HG03439 (cell line): Measurements from ENCODE around the gene KRT33A.
"Not testable (repeated sequence)": the region's sequence is repeated elsewhere in the genome, so short reads cannot be mapped to it uniquely, and the experiment has no call there.

Experiments
- ATAC-seq: cut with Tn5 transposase; IDR thresholded peaks from one replicate; pipeline ENCODE4 v1.9.1; 2021; ENCODE audit warnings: mild to moderate bottlenecking, moderate library complexity; ENCODE audit not compliant: unreplicated experiment

KRT33A gene

DNA sequence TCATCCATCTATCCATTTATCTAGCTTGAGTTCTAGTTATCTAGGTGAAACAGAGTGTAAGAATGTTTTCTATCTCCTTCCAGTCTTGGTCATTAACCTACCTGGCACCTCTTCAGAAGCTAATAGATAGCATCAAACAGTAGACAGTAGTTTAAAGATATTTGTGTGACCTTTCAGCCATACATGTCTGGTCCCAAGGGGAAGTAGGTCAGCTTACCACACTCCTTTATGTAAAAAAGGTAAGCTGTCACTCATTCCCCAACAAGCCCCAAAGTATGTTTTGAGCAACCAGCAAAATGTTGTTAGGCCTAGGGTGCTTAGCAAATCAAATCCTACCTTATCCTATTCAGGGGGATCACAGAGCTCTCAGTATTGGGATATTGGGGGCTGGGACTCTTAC, 15.4 kb upstream of the KRT33A start:
- no peak for ATAC-seq

DNA sequence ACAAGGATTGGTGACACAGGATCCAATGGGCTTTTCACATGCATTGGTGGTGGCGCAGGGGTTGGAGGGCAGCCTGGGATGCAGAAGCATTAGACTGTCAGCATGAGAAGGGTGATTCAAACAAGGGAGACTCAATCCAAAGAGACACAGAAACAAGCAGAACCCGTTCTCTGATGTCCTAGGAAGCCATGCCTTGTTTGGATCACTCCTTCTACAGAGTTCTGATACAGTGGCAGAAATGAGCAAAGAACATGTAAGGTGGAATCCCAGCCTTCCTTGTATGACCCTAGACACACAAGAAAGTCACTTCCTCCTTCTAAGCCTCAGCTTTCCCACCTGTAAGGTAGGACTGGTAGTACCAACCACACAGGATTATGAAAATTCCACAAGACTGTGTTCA, 13.3 kb upstream of the KRT33A start:
- no peak for ATAC-seq

DNA sequence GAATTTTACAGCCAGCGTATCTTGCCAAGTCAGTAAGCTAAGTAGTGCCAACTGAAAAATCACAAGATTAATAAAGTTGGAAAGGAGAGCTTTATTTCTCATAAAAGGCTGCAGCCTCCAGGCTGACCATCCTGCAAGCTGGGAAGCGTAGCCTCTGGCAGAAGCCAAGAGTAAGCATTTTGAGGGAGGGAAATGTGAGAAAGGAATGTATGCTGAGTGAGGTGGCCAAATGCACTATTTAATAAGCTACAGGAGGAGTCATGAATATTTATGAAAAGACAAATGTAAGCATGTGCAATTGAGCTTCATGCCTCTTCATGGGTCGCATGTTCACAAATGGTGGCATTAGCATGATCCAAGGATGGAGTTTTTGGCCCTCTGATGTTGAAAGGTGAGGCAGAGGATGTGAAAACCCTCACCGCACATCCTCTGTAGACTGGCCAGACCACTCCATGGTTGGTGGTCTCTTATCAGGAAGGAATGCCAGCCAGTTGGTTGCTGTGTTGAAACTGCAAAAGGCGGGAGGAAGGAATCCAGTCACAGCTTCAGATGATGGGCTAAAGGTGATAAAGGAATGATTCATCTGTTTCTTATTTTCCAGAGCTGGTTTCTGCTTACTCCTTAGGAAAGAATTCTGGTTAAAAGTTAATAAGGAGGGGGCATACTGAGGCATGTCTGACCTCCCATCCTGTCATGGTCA, 9.8 kb upstream of the KRT33A start:
- no peak for ATAC-seq

DNA sequence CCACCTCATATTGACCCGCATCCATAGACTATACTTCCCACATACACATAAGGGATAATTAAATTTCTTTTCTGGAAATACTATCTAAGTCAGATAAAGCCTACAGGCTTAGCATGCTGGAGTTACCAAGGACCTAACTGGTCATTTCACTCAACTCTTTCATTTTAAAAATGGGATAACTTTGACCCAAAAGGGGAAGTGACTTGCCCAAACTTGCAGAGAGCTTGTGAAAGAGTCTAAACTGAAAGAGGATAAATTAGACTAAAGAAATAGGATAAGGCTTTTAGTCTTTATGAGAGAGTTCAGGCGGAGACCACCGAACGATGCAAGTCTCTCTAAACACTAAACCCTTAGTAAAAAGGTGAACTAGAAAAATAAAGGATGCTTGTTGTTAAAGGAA, 3.9 kb upstream of the KRT33A start:
- ATAC-seq, result no peak

DNA sequence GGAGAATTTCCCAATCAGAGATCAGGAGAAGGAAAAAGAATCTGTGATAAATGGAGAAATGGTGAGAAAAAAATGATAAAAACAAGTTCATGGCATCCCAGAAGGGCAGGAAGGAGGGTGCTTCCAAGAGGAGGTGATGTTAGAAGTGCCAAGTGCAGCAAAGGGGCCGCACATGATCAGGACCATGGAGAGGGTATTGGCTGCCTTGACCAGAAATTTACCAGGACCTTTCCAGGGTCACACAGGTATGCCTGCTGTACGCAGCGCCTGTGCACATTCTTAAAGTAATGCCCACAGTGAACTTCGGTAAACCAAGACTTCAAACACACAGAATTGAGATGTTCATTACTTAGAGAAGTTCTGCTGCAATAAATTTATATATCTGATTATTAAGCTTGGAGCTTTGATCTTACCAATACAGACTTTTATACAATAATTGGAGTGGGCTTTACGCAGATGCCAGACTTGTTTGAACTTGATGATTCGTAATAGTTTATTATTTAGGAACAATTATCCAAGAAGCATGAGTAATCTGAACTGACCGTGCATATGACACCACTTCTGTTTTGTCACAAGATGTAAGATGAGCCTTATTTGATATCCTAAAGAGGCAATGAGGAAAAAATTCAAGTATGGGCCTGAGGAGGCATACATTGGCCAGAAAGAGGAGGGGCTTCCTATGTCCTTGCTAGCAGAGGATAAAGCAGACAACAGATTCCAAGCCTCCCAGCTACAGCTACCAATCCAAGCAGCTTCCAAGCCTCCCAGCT, 2.2 kb upstream of the KRT33A start:
- no peak for ATAC-seq

DNA sequence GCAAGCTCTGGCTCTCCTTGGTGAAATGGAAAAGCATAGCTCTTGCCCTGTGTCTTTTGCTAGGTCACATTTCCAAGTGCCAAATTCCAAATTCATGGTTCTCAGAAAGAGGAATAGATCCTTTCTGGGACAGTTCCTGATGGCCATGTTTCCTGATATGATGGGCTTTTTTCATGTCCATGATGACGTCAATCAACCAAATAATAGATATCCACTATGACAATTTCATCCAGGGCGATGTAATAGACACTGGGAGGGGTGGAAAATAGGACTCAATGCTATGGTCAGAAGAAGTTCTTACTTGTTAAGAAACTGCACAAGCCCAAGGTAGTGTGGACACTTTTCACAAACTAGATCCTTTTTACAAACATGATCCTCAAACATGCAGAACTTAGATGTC, 549 bp upstream of the KRT33A start:
- no peak for ATAC-seq

DNA sequence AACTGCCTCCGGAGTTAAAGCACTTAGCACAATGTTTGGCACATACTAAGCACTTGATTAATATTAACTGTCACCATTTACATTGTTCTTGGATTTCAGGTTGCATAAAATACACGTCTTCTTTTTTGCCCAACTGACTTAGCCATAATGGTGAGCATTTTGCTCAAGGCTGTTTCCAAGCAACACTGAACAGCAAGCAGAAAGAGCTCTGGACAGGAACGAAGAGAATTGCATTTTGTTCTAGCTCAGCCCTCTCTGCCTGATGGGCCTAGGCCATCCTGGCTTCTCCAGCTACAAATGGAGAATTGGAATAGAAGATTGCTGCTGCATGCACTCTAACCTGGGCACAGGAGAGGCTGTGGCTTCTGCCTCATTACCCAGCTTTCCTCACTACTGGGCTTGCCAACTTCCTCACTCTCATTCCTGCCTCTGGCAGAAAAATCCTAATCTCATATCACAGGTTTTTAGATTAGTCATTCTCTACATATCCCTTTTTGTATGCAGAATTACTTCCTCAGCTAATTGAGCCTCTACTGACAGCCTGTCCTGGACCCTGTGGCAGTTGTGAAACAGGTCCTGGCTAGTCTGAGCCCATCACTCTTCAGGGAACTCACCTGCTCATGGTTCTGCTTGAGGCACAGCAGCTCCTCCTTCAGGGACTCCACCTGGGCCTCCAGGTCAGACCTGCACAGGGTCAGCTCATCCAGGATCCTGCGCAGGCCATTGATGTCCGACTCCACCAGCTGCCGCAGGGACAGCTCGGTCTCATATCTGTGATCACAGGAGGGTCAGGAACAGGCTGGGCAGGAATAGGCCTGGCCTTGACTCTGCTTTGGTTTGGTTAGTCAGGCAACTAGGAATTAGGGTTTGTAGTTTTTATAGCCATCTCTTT, 2.5 kb downstream of the KRT33A start:
- ATAC-seq, result no peak

DNA sequence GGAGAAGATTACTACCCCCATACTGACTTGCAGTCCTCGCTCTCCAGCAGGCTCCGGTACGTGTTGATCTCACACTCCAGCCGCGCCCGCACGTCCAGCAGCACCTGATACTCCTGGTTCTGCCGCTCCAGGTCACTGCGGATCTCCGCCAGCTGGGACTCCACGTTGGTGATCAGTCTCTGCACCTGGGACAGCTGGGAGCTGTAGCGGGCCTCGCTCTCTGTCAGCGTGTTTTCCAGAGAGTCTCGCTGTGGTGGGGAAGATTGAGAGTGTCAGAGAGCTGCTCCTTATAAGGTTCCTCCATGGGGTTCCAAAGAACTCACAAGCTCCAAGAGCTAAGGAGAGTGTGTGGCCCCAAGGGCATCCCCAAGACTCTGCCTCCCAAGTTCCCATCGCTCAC, 4.2 kb downstream of the KRT33A start:
- ATAC-seq, result not testable (repeated sequence)

DNA sequence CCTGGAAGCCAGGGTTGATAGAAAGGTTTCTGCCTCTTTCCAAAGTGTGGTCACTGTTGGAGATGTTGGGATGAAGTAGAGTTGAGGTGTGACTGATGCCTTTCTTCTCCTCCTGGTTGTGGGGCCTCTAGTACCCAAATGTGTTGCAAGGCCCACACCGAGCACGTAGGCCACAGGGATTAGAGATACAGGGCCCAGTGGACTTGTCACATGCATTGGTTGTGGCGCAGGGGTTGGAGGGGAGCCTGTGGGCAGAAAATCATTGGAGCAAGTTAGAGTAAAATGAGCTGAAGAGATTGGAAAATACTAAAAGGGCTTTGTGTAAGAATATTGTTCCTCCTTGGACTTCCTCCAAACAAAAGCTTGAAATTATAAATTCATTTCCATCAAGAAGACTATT, 4.6 kb downstream of the KRT33A start:
- no peak for ATAC-seq

DNA sequence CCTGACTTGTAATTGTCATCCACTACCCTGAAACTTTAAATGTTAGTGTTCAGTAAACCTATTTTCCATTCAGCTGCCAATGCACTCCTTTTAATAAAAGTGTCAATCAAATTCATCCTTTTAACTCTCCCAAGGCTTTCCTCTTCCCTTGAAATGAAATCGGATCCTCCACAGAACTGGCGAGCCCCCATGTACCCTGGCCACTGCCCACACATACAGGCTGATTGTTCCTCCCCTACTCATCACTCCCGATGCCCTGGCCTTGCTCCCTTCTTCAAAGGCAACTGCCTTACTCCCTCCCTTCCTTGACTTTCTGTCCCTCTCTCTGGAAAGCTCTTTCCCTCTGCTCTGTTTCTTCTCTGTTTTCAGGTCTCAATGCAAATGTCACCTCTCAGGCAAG, 7.6 kb downstream of the KRT33A start:
- ATAC-seq, result no peak

DNA sequence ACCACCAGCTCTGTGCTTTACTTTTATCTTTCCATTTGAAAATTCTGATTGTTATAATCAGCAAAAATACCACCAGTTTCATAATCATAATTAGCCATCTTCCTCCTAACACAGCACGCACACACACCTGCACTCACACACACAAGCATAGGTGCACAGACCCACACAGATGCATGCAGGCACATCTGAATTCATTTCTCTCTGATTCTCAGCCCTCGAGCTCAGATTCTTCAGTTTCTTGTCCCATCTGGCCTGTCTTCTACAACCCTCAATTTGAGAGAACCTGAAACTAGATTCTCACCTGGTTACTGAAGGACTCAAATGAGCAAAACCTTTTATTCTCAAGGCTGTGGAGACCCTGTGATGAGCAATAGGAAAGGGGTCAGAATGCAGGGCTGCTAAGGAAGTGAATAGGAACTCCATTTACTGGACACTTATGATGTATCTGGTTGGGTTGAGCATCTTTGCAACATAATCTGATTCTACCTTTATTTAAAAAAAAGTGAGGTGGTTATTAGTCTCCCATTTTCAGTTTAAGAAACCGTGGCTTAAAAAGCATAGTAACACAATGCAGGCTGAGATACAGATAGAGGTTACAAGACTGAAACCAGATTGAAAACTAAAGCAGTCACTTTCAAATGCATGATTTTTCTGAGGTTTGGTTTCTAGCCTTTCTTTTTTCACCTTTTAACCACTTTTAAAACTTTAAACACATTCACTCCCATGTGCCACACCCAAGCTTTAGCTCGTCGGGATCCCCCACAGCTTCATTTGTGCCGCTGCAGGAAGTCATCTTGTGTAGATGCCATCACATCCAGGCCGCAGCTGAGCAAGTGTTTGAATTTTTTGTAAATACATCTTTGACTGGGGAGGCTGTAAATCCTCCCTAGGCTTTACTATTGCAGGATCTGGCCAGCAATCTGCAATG, 9.4 kb downstream of the KRT33A start:
- no peak for ATAC-seq

DNA sequence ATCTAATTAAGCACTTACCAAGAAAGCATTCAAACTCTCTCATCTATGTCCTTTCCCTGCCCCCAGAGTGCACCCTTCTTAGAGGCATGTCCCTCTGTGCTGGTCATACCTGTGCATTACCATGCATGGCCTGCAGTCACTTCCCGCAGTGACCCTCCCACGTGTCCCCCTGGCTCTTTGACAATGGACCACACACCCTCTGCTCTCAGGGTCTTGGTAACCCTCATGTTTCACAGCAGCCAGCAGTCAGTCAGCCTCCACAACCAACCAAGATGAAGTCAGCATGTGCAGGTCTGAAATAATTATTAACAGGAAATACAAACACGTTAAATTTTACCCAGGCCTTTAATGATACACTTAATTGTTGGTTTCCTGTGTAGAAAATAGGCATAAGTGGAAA, 10.1 kb downstream of the KRT33A start:
- ATAC-seq, result no peak

DNA sequence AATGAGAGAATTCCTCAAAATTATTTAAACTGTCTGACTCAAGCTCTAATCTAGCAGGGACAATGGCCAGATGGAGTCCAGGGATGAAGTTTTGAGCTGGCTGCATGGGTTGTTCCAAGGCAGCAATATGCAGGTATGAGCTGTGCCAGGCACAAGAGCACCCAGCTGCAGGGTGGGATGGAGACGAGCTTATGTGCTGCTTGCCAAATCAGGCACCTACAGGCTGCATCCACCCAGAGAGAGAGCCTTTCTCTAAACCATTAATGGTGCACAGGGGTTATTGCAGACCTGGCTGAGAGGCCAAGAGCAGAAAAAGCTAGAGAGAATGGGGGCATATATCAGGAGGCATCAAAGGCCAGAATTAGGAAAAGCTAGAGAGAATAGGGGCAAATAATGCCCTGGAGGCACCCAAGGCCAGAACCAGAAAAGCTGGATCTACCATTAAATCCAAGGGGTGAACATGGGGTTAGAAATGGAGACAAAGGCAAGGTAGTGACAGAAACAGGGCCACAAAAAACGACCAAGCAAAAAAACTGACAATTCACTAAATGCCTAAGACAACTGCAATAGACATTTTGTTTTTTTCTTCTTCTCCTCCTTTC, 11.0 kb downstream of the KRT33A start:
- no peak for ATAC-seq

DNA sequence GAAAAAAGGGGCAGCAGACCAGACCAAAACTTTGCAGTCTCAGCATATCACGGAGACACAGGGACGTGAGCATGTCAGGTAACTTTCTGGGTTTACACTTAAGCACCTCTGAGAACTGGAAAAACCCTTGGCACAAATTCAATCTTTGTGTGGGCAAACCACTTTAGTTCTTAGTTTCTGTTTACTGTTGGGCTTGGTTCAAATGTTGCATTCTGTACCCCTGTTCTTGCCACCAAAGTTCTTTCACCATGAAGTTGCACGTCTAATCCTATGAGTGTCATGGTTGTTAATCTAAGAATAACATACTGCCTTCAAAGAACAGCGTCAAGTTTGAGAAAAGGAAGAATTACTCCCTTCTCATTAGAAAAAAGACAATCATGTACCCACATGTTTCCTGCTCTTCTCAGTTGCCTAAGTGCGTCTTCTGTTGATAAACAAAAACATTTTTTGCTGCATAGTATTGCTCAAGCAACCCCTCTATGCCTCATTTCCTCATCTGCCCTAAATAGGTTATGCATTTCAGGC, 11.6 kb downstream of the KRT33A start:
- ATAC-seq, result no peak

DNA sequence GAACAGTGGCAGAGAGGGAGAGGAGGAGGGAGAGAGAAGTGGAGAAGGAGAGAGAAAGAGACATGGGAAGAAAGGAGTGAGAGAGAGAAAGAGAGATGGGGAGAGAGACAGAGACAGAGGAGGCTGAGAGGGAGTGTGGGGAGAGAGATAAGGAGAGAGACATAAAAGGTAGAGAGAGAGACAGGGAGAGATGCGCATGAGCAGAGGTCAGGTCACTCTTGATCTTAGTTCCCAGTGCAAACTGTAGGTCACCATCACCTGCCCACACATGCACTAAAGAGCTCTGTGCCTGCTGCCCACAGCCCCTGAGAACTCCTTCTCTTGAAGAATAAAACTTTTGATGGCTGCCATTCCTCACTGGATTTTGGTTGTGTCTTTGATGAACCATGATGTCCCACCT, 14.9 kb downstream of the KRT33A start:
- no peak for ATAC-seq

DNA sequence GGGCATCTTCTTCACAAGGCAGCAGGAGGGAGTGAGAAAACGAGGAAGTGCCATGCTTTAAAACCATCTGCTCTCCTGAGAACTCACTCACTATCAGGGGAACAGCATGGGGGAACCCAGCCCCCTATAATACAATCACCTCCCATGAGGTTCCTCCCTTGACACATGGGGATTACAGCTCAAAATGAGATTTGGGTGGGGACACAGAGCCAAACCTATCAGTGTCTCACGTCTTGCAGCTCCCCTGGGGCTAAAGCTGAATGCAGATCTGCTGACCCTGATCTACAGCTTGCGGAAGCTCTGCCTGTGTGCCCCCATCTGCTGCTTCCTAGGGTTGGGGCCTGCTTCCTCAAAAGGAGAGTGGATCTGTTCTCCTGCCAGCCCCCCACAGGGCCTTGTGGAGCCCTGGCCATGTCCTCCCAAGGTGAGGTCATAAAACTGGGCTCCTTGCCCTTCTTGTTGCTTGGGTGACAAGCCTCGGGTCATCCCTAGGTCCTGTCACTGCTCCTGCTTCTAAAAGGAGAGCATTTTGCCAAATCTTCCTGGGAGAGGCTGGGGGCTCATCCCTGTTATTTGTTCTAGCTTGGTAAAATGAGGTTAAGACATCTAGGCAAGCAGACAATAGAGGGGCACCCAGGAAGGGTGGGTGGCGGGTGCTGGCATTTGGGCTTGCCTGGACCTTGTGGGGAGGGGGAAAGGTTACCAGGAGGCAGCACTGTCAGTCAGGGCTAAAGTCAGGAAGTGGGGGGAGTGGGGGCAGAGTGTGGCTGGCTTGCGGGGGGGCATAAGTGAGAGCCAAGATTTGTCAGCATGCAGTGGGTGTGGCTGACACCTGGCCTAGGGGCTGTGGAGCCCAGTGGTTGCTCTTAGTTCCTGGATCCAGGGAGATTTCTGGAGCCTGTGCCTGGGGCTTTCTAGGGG, 16.0 kb downstream of the KRT33A start:
- ATAC-seq, result no peak

DNA sequence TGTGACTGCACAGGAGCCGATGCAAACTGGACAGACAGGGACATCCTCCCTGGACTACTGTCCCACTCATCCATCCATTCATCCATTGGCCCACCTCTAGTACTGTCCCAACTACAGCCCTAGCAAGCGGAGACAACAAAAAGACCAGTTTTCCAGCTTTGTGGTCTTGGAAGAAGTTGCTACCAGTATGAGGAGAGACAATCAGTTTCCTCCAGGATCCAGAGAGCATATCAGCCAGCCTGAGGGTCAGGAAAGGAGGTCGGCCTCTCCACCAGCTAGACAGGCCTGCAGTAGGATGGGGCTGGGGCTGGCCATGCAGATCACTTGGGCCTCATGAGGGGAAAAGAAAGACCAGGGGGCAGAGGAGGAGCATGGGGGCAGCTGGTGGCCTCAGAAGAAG, 16.8 kb downstream of the KRT33A start:
- ATAC-seq, result no peak

DNA sequence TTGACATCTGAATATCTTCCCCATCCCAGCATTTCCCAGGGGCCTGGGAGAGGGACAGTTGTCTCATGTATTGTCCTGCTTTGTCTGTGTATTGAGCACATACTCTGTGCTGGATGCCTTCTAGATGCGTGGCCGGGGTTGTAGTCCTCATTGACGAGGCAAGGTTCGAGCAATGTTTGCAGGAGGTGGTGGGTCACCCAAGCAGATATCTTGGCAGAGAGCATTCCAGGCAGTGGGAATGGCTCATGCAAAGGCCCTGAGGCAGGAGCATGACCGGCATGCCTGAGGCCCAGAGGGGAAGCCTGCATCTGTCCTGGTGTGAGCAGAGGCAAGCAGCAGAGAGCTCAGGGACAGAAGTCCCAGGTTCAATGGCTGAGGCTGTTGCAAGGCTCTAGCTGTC, 17.5 kb downstream of the KRT33A start:
- no peak for ATAC-seq

DNA sequence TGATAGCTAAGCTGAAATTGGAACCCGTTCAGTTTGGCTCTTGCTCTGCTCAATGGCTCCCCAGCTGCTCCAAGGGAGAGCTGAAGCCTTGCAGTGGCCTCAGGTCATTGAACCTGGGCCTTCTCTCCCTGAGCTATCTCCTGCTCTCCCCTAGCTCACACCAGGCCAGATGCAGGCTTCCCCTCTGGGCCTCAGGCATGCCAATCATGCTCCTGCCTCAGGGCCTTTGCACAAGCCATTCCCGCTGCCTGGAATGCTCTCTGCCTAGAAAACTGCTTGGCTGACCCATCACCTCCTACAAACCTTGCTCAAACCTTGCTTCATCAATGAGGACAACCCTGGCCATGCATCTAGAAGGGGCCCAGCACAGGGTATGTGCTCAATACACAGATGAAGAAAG, 18.4 kb downstream of the KRT33A start:
- ATAC-seq, result no peak
